Activated T-cell treated with anti-CD3 and anti-CD28 coated beads, Interleukin-2, amount 50 U/mL, for 4 hours (primary cell): Measurements from ENCODE around the gene SCAF1. TPM values are rescaled to one million over a fixed set of nuclear protein-coding genes. Genes with fewer than 3 reads are reported as not detected.

Source experiments
- ATAC-seq, 2 donors: fragments of 200-7000 bp; cut with Tn5 transposase; one replicate each; pipeline ENCODE4 v1.10.0; 2021
- DNase-seq: peaks from one replicate; pipeline ENCODE4 v3.0.0-alpha.2; 2020
- H3K27me3 Mint-ChIP-seq: one replicate; pipeline ENCODE4 v1.8.0; 2021; ENCODE audit warnings: low read depth, mixed read lengths
- H3K36me3 Mint-ChIP-seq: one replicate; pipeline ENCODE4 v1.8.0; 2022; ENCODE audit warnings: mixed read lengths; ENCODE audit not compliant: insufficient read depth
- H3K4me1 Mint-ChIP-seq: one replicate; pipeline ENCODE4 v1.8.0; 2021; ENCODE audit warnings: low read depth, mixed read lengths
- H3K4me3 Mint-ChIP-seq: one replicate; pipeline ENCODE4 v1.8.0; 2021; ENCODE audit warnings: mild to moderate bottlenecking, moderate library complexity, mixed read lengths
- H3K9me3 Mint-ChIP-seq: one replicate; pipeline ENCODE4 v1.8.0; 2021; ENCODE audit warnings: mixed read lengths
- total RNA-seq, 3 donors: library from RNA; stranded (reverse); gene quantifications; one replicate each; pipeline ENCODE4 v1.2.1, GENCODE V29; 2021

The SCAF1 gene
- total RNA-seq: 10 to 100 TPM; 81.7 to 82.9 (median 82.5) TPM

GRCh38 chr19:49641688-49642491, at the start of gene SCAF1:
TSS of gene SCAF1 (plus strand) at chr19:49642209. CDS start at chr19:49645027, 2,818 bp downstream.
- Mint-ChIP-seq H3K36me3 (peaks cover 6% of the 10 kb centered on the region), H3K9me3 (no peaks in the 10 kb centered on the region), H3K4me1 (peaks cover 61% of the 10 kb centered on the region), H3K27me3 (no peaks in the 10 kb centered on the region), H3K4me3 (peak within 1 kb of the TSS; percentile 98)
- ATAC-seq (peak; percentile 71 to 72), DNase-seq (peak; percentile 99)

- Mint-ChIP-seq H3K4me1 (peaks cover 37% of the 10 kb centered on the region), H3K27me3 (no peaks in the 10 kb centered on the region), H3K4me3 (peak overlapping the region; percentile 88), H3K36me3 (peaks cover 7% of the 10 kb centered on the region), H3K9me3 (no peaks in the 10 kb centered on the region)
- no peak for DNase-seq
- no peak for ATAC-seq
Observed at GRCh38 chr19:49592486-49593232, 49.4 kb upstream of the SCAF1 start.

GRCh38 chr19:49593233-49594113, 48.5 kb upstream of the SCAF1 start:
- Mint-ChIP-seq H3K4me3 (peak overlapping the region; percentile 88), H3K4me1 (peaks cover 37% of the 10 kb centered on the region), H3K9me3 (no peaks in the 10 kb centered on the region), H3K27me3 (no peaks in the 10 kb centered on the region), H3K36me3 (peaks cover 9% of the 10 kb centered on the region)
- ATAC-seq: peak; percentile 62 to 63
- peak; percentile 90 for DNase-seq

DNA sequence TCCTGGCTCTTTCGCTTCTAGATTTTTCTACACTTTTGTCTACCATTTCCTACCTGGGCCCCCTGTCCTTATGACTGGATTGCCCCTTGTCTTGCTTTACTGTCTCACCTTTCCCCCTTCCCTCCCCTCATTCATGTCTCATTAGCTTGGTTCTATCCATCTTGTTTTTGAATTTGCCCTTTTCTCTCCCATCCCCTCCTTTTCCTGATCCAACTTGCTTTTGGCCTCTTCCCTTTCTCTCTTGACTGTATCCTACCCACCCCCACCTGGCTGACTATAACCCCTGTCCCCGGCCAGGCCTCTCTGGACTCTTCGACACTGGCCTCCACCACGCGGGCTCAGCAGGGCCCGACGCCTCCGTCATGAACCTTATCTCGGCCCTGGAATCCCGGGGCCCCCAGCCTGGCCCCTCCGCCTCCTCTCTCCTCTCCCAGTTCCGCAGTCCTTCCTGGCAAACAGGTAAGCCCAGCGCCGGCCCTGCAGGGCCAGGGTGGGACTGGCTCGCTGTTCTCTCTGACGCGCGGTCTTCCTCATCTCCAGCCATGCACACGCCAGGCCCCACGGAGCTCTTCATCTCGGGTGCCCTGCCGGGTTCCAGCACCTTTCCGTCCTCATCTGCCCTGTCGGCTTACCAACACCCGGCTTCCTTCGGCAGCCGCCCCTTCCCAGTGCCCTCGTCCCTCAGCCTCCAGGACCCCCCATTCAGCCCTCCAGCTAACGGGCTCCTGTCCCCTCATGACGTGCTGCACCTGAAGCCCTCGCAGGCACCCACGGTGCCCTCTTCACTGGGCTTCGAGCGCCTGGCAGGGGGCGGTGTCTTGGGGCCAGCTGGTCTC, 47.6 kb upstream of the SCAF1 start:
- ATAC-seq (no peak), DNase-seq (no peak)
- H3K27me3 Mint-ChIP-seq: no peaks in the 10 kb centered on the region
- H3K36me3 Mint-ChIP-seq: peaks cover 9% of the 10 kb centered on the region
- H3K4me3 Mint-ChIP-seq: no peak overlapping the region
- H3K9me3 Mint-ChIP-seq: no peaks in the 10 kb centered on the region
- H3K4me1 Mint-ChIP-seq: peaks cover 32% of the 10 kb centered on the region

- Mint-ChIP-seq H3K4me3 (no peak overlapping the region), H3K4me1 (peaks cover 28% of the 10 kb centered on the region), H3K27me3 (no peaks in the 10 kb centered on the region), H3K36me3 (peaks cover 13% of the 10 kb centered on the region), H3K9me3 (no peaks in the 10 kb centered on the region)
- ATAC-seq: no peak
- no peak for DNase-seq
Observed at GRCh38 chr19:49594993-49595818, 46.8 kb upstream of the SCAF1 start.

GRCh38 chr19:49595819-49596404, 46.1 kb upstream of the SCAF1 start:
- peaks cover 15% of the 10 kb centered on the region for H3K36me3 Mint-ChIP-seq
- no peaks in the 10 kb centered on the region for H3K9me3 Mint-ChIP-seq
- H3K4me1 Mint-ChIP-seq: peaks cover 30% of the 10 kb centered on the region
- no peaks in the 10 kb centered on the region for H3K27me3 Mint-ChIP-seq
- no peak for DNase-seq
- ATAC-seq: no peak
- no peak overlapping the region for H3K4me3 Mint-ChIP-seq

GRCh38 chr19:49596407-49596806, 45.6 kb upstream of the SCAF1 start:
- DNase-seq (no peak), ATAC-seq (no peak)
- H3K9me3 Mint-ChIP-seq: no peaks in the 10 kb centered on the region
- no peak overlapping the region for H3K4me3 Mint-ChIP-seq
- peaks cover 18% of the 10 kb centered on the region for H3K36me3 Mint-ChIP-seq
- no peaks in the 10 kb centered on the region for H3K27me3 Mint-ChIP-seq
- H3K4me1 Mint-ChIP-seq: peaks cover 32% of the 10 kb centered on the region

DNA sequence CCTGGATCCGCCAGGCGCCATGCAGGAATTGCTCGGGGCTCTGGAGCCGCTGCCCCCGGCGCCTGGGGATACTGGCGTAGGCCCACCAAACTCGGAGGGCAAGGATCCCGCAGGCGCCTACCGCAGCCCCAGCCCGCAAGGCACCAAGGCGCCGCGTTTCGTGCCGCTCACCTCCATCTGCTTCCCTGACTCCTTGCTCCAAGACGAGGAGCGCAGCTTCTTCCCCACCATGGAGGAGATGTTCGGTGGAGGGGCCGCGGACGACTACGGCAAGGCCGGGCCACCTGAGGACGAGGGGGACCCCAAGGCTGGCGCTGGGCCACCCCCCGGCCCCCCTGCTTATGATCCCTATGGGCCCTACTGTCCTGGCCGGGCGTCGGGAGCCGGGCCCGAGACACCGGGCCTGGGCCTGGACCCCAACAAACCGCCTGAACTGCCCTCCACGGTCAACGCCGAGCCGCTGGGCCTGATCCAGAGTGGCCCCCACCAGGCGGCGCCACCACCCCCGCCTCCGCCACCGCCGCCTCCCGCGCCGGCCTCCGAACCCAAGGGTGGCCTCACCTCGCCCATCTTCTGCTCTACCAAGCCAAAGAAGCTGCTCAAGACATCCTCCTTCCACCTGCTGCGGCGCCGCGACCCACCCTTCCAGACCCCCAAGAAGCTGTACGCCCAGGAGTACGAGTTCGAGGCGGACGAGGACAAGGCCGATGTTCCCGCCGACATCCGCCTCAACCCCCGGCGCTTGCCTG, 44.9 kb upstream of the SCAF1 start:
- Mint-ChIP-seq H3K9me3 (no peaks in the 10 kb centered on the region), H3K27me3 (no peaks in the 10 kb centered on the region), H3K36me3 (peaks cover 18% of the 10 kb centered on the region), H3K4me1 (peaks cover 32% of the 10 kb centered on the region), H3K4me3 (no peak overlapping the region)
- ATAC-seq: no peak
- DNase-seq: no peak

- Mint-ChIP-seq H3K36me3 (peaks cover 18% of the 10 kb centered on the region), H3K9me3 (no peaks in the 10 kb centered on the region), H3K4me1 (peaks cover 27% of the 10 kb centered on the region), H3K27me3 (no peaks in the 10 kb centered on the region), H3K4me3 (no peak overlapping the region)
- DNase-seq: no peak
- ATAC-seq: no peak
Observed at GRCh38 chr19:49597703-49597974, 44.4 kb upstream of the SCAF1 start.

DNA sequence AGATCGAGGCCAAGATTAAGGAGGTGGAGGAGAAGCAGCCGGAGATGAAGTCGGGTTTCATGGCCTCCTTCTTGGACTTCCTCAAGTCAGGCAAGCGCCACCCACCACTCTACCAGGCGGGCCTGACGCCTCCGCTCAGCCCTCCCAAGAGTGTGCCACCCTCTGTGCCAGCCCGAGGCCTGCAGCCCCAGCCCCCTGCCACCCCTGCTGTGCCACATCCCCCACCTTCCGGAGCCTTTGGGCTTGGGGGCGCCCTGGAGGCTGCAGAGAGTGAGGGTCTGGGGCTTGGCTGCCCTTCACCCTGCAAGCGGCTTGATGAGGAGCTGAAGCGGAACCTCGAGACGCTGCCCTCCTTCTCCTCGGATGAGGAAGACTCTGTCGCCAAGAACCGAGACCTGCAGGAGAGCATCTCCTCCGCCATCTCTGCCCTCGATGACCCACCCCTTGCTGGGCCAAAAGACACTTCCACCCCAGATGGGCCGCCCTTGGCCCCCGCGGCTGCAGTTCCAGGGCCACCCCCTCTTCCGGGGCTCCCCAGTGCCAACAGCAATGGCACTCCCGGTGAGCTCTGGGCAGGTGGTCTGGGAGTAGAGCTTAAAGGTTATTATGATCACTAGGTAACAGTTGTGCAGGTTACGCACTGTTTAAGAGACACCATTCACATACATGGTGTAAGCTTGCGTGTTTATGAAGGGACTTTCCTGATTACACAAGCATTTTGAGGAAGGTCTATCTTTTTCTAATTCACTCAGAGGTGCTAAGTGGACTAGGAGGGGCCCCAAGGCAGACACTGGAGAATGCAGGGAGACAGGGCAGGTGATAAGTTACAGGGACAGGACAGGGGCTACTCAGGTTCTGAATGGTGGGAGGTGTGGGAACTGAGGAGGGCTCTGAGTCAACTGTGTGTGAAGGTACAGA, 42.4 kb upstream of the SCAF1 start:
- DNase-seq (no peak), ATAC-seq (no peak)
- H3K4me3 Mint-ChIP-seq: no peak overlapping the region
- no peaks in the 10 kb centered on the region for H3K9me3 Mint-ChIP-seq
- H3K27me3 Mint-ChIP-seq: no peaks in the 10 kb centered on the region
- peaks cover 16% of the 10 kb centered on the region for H3K36me3 Mint-ChIP-seq
- peaks cover 13% of the 10 kb centered on the region for H3K4me1 Mint-ChIP-seq

- Mint-ChIP-seq H3K9me3 (no peaks in the 10 kb centered on the region), H3K4me3 (no peak overlapping the region), H3K4me1 (peaks cover 13% of the 10 kb centered on the region), H3K27me3 (no peaks in the 10 kb centered on the region), H3K36me3 (peaks cover 16% of the 10 kb centered on the region)
- no peak for DNase-seq
- no peak for ATAC-seq
Observed at GRCh38 chr19:49601482-49602038, 40.4 kb upstream of the SCAF1 start.
